Stimulated activated CD4-positive, alpha-beta T cell treated with anti-CD3 and anti-CD28 coated beads, Interleukin-15, amount 100 ng/mL, for 24 hours (primary cell): Measurements from ENCODE around the gene POLR2M.

Source experiments
- DNase-seq: peaks from one replicate; pipeline ENCODE4 v3.0.0-alpha.2; 2020

POLR2M gene

DNA sequence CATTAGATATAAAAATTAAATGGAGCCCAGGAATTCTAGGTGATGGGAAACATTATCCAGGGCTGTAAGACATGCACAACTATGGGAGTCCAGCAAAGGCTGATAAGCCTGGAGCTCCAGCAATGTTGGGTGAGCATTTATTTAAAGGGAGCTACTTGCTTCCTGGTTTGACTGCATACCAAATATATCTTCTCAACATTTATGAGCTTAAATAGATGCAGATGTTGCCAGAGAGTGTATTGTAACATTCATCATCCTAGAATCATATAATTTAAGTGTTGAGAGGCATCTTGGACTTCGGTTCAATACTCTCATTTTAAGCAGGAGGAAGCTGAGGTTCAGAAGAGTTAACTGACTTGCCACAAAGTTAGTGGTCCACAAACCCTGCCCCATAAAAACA, 12.2 kb upstream of the POLR2M start:
- DNase-seq, result no peak

DNA sequence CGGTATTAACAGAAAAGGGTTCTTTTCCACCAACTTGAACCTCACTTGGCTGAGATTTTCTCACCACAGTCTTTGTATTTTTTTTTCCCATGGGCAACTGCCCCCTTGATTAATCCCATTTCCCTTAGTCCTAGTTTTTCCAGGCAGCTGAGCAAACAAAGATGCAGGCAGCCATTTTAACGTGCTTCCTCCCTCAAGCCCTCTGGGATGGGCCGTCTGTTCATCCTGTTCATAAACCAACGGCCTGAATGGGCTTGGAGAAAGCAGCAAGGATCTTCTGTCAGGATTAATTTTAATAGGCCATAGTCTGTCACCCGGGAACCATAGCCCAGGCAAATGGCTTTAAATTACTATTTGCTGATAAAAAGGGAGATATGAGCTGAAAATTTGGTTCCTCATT, 10.4 kb upstream of the POLR2M start:
- DNase-seq, result no peak

DNA sequence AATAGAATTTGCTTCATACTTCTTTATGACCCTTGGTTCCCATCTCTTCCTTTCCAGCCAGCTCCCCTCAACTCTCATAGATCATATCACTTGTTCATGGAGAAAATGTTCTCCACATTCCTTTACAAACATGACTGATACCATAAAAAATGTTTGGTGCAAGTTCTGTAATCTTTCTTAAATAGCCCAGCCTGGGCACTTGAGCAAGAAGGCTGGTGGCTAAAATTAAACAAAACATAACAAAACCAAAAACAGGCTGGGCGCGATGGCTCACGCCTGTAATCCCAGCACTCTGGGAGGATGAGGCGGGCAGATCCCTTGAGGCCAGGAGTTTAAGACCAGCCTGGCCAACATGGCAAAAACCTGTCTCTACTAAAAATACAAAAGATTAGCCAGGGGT, 8.9 kb upstream of the POLR2M start:
- no peak for DNase-seq

DNA sequence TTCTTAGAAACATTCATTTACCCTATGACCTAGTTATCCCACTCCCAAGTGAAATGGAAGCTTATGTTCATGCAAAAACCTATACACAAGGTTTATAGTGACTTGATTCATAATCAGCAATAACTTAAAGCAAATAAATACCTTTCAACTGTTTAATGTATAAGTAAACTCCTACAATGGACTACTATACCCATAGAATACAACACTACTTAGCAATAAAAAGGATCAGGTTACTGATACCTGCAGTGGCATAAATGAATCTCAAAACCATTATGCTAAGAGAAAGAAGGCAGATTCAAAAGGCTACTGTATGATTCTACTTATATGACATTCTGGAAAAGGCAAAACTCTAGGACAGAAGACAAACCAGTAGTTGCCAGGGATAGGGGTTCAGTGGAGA, 8.3 kb upstream of the POLR2M start:
- DNase-seq, result no peak

DNA sequence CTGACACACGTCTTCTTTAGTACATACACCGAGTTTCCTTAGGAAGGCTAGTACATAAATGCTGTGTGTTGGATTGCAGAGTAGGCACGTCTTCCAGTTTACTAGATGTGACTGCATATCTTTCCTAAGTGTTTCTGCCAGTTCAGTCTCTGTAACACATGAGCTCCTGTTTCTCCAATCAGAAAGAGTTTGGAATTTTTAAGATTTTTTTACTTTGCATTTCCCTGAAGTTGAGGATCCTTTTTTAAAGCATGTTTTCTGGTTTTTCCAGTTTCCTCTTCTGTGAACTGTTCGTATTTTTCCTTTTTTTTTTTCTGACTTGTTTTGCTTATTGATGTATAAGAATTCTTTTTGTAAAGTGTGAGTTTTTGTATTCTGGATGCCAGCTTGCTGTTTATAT, 7.5 kb upstream of the POLR2M start:
- DNase-seq, result no peak

DNA sequence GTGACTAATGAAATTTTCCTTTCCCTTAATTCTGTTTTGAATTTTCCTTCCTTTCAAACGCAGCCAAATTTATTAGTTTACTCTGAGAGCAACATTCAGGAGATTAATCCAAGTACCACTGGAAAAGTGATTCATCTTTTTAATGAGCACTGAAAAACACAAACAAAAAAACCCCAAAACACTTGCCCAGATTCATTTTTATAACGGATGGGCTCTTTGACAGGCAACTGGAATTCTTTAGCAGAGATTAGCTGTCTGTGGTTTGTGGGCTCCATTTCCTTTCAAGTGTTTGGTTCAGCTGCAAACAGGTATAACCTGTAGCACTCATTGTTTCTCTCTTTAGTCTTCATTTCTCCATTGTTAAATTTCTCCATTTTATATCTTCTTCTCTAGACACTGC, 3.1 kb upstream of the POLR2M start:
- no peak for DNase-seq

DNA sequence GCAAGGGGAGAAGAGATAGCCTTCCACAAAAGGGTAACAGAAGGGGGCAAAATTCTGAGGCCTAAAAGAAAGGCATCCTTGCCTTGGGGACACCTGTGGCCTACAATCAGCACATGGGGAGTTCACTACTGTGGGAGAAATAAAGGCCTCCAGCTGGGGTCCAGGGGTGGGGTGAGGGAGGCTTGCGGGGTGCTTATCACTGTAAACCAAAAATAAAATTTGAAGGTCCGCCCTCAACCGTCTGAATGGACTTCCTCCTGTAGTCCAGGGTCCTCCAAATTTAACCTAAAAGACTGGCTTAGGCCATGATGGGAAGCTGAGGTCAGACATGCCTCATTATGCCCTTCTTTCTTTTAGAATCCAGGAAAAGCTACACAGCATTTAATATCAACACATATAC, 2.1 kb upstream of the POLR2M start:
- DNase-seq, result no peak

DNA sequence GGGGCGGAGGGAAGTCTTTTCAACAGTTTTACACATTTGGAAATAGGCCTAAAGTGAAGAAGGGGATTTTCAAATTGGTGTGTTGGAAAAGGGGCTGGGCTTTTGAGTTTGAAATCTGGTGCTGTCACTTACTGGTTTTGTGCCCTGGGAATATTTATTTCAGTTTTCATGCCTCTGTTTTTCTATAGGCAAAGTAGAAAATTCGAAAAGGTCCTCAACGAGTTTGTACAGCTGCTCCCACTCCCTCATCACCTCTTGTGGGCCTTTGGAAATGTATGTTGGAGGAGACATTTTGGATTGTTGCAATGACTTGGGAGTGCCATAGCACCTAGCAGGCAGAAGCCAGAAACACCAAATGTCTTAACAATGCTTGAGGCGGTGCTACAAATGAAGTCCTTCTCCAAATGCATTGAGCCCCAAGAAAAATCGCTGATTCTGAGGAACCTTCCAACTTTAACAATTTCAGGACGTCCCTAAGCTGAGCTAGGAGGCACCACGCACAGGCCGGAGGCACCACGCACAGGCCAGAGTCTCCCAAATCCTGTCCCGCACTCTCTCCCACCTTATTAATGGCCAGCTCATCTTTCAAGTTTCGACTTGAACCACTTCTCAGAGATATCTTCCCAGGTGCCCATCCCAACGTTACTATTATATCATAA, 639 bp upstream of the POLR2M start:
- no peak for DNase-seq

DNA sequence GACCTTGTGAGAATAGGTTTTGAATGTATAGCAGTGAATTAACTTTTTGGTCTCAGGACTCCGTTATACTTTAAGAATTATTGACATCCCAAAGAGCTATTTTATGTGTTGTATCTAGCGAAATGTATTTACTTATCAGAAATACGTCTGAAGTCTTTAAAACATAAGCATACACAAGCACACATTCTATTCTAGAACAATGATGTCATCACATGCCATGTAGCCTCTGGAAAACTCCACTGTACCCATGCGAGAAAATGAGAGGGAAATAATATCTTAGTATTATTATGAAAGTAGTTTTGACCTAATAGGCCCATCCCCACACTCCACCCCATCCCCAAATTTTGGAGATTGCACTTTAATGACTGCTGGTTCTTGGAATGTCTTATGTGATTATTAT, 1.5 kb downstream of the POLR2M start:
- no peak for DNase-seq

DNA sequence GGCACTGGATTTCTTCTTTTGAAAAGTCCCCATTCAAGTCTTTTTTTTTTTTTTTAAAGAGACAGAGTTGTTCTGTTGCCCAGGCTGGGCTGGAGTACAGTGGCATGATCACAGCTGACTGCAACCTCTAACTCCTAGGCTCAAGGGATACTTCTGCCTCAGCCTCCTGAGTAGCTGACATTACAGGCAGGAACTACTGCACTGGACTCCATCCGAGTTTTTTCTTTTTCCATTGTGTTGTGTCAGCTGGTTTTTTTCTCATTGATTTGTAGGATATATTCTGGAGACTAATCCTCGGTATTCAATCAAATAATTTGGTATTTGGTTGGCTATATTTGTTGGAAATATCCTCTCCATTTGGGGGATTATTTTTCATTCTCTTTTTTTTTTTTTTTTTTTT, 11.8 kb downstream of the POLR2M start:
- DNase-seq, result no peak

DNA sequence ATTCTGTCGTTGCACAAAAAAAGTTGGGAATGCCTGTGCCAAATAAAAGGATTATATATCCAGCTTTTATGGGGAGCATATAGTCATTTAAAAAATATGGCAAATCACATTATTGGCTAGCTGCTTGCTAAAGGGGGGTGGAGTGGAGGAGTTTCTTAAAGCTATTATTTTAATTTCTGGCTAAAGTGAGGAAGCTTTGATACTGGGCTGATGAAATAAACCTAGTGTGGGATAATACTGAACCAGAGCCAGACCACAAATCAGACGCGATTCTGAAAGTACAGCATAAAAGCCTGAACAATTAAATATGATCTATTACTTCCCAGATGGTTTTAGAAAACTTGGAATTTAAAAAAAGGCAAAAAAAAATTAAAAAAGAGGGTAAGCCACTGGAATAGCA, 14.4 kb downstream of the POLR2M start:
- DNase-seq, result no peak

DNA sequence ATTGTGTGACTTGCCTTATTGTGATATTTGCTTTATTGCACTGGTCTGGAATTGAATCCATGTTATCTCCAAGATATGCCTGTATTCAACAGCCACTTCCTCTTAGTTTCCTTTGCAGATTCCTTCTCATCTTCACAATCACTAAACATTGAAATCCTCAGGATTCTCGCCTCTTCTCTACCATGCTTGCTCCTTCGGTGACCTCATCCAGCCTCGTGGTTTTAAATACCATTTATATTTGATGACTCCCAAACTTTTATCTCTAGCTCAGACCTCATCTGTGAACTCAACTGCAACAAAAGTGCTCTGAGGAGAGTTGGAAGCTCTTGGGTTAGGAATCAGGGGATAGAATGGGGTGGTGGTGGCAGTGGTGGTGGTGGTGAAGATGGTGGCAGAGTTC, 19.9 kb downstream of the POLR2M start:
- DNase-seq, result no peak

DNA sequence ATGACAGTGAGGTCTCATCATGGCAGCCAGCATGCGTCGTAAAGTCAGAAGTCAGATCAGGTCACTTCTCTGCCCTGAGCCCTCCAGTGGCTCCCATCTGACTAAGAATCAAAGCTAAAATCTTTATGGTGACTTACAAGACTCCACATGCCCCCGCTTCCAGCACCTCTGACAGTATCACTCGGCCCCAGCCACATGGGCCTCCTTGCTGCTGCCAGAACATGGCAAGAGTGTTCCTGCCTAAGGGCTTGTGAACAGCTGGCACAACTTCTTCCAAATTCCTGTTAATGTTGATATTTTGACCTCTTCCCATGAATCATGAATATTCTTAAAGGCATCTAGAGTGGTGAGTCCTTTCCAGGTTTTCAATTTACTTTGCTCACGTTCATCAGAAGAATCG, 20.5 kb downstream of the POLR2M start:
- no peak for DNase-seq

DNA sequence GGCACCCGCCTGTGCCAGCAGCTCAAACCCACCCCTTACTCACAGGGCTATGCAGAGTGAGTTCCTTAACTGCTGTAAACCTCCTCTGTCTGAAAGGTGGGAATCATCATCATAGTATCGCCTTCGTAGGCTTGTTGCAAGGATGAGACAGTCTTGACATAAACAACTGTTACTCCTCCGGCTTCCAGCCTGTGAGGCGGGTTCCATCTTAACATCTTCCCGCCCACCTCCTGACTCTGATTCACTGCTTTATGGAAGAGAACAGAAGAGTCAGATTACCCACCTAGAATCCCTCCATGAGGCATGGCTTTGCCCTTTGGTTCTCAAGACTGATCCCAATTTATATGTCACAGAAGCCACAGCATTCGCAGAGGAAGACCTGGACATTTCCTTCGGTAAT, 21.9 kb downstream of the POLR2M start:
- no peak for DNase-seq

DNA sequence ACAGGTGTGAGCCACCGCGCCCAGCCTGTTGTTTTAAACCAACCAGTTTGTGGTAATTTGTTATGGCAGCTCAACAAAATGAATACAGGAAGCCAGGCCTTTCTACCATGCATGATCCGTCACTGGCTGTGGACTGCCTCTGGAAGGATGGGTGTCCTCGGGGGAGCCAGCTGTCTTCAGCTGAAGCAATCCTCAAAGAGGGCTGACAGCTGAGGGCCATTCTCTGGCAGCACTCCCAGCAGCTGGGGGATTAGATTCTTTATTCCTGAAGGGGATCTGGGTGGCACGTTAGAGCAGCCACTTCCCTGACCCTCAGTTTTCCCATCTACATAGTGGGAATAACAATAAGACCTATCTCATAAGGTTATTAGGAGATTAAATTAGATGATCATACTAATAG, 24.4 kb downstream of the POLR2M start:
- DNase-seq, result no peak

DNA sequence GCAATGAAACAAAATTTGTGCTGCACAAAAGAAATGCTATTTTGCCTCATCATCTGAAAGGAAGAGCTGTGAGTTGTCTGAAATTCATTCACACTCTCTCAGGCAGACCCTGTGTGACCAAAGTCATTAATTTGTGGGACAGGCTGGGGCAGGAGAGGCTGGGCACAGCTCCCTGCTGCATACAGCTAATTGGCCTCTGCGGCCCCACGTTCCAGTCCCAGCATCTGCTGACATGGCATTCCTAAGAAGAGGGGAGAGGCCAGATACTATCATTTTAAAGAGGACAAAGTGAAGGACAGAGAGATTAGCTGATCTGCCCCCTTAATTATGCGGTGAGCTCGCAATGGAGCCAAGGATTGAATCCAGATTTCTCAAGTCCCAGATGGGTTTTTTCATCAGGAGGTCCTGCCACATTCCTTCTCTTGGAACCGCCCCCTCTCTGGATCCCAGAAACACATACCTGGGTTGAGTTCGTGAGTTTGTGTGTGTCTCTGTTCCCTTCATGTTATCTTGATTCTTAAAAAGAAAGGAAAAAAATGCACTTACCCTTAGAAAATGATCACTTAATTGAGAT, 25.1 kb downstream of the POLR2M start:
- DNase-seq, result no peak

DNA sequence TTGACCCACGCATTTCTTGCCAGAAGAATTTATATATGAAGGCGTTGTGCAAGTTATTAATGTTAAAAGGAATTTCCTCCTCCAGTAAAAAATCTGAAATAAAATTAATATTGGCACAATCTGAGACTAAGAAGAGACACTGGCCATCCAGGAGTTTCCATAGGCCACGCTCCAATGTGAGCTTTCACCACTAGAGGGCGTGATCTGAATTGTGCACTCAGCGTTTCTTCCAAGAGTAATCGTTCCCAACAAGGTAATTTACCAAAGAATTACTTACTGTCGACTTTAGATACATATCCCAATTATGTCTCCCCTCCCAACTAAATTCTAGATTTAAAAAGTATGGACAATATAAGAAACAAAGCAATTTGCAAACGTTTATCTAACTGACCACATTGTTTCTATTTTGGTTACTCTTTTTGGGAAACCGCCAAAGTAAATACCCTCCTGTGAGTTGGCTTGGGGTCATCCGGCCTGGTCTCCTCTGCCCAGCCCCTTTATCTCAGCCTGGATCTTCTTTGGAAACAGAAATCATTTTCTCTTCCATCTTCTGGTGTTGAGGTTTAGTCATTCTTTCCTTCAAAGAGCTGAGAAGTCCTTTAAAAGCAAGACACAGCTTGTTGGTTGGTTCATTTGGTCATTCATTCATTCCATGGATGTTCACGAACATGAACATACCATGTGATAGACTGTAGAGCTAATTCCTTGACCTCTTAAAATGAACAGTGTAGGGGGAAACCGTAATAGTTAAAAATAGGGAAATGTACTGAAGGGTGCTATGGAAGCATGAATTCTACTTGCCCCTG, 26.2 kb downstream of the POLR2M start:
- peak; percentile 66 for DNase-seq

DNA sequence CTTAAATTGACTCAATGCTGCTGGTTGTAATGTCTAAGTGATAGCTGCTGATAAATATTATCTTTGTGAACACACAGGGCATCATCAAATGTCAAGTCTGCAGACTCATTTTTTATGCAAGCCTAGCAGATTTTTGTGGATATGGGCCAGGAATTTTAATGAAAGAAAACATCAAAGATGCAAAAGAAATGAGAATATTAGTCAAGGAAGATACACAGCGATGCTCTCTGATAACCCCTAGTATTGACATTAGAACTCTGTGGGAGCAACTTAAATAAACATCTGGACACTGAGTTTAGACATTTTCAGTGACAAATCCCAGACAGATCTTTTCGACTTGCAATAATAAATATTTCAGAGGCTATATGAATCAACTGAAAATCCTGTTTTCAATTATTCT, 28.3 kb downstream of the POLR2M start:
- DNase-seq, result no peak

DNA sequence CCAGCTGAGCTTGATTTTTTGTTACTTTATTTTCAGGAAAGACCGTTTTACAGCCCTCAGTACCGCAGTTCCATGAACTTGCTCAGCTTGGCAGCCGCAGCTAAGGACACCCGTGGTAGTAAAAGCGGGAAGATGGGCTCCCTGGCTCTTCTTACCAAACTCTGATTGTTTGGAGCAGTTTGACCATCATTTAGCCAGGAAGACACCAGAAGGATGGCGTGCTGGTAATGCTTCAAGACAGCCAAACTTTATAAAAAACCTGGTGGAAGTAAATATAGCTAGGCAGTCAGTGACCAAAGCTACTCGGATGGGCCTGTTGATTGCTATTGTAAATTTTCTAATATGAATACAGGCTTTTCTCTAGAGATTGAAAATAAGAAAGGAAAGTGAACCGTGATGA, 28.9 kb downstream of the POLR2M start:
- DNase-seq, result no peak

DNA sequence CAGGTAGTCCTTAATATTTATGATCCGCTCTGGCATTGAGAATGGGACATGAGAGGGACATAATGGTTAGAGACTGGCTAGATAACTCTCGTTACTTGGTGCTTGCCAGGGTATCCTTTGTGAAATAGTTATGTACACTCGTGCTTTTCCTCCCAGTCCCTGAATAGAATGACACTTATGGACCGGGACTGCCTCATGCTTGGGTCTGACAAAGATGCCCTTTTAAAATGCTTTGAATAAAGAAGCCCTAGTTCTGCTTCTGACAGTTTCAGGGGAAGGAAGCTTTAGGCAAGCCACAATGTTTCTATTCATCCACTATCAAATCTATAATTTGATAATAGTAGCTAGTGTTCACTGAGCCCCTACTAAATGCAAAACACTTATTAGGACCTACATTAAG, 29.4 kb downstream of the POLR2M start:
- no peak for DNase-seq

DNA sequence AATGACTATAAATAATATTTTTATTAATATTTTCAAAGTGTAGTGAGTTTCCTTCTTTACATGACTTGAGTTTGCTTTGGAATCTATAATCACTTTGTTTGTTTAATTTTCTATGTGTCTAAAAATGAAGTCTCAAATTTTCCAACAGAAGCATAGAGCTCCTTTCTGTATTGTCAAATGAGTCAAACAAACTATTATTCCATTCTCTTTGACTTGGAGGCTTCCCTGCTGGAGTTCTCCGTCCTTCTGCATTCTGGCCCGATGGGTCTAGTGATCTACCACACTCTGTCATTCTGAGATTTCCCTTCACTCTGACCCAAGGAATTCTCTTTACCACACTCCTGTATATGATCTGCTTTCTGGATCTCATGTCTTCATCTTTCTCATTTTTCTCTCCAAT, 30.1 kb downstream of the POLR2M start:
- no peak for DNase-seq

DNA sequence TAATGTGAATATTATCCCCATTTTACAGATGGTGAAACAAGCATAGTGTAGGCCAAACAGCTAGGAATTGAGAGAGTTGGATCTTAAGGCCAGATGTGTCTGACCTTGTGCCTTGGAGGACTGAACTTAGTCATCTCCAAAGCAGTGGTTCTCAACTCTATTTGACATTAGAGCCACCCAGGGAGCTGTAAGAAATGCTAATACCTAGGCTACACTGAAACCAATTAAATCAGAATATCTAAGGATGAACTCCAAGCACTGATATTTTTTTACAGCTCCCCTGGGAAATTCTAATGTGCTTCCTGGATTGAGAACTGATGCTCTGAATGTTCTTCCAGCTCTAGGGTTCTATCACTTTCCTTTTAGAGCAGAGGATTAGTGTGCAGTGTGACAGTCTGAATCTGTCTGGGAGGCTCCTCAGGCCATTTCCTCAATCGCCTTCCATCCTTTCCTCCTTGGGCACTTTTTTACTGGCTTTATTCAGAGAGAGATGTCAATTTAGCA, 32.3 kb downstream of the POLR2M start:
- DNase-seq, result no peak

DNA sequence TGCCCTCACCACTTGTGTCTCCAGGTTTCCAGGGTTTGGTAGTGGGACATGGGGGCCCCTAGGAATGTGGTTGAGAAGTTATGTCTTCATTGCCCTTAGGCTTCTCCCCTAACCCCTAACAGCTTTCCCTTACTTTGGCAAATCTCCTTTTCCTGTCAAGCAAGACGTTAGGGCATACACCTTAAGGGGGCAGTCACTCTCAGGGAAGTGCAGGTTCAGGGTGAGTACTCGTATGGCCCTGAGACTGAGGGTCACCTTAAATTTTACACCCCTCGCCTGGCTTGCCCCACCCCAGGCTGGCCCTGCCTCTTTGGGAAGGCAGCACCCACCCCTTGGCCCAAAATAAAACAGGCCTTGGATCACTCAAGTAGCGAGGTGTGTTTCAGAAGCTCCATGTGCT, 33.5 kb downstream of the POLR2M start:
- no peak for DNase-seq

DNA sequence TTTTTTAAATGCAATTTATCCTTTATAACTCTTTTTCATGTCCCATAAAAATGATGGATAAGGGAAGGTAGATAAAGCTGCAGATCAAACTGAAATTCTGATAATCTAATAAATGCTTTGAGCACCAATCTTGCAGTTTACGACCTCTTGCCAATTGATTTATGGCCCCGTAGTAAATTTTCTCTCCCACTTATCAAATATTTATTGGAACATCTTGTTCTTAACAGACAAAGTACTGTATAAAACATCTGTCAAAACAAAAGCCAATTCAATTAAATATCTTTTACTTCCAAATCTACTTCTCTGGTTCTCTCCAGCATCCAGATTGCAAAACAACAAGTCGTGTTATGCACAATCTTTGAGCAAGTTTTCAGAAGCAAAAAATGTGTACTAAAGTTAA, 34.6 kb downstream of the POLR2M start:
- no peak for DNase-seq
